Astrocyte (in vitro differentiated cells and primary cell): ENCODE data around the gene P2RY8.

Experiments used
- EZH2 ChIP-seq: IDR thresholded peaks from 2 replicates; pipeline ENCODE4 v1.6.1; 2012; ENCODE audit warnings: mild to moderate bottlenecking, low read length, inconsistent platforms; ENCODE audit not compliant: insufficient read depth
- TF ChIP-seq, protein P1 (sequence below): IDR thresholded peaks from 2 replicates; pipeline ENCODE4 v1.5.1; 2011; ENCODE audit warnings: low read depth, mild to moderate bottlenecking, inconsistent platforms, low read length, moderate library complexity; ENCODE audit not compliant: insufficient read depth

DNA sequence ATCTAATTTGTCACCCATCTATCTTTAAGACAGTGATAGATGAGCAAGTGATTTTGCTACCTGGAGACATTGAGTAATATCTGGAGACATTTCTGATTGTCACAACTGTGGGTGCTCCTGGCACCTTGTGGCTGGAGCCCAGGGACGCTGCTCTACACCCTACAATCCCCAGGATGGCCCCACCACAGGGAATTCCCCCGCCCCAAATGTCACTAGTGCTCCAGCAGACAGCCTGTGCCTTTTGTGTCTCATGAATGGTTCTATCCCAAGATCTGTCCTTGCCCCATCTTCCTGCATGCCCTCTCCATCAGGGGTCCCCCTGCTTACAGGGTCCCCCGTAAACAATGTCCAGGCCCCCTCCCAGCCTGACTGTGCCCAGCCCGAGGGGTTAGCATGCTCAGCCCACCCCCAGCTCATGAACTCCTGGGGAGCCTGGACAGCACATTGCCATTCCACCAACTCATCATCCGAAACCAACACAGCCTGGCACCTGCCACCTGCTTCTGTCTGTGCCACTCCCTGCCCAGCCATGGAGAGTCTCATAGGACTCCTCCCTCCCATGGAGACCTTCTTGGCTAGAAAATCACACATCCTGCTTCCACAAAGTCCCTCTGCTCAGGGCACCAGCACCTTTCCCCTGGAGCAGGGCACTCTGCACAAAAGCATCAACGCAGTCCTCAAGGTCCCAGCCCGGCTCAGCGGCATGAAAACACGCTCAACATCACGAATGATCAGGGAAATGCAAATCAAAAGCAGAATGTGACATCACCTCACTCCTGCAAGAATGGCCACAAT is 5.7 kb downstream of the P2RY8 start:
- TF ChIP-seq, protein P1, sequence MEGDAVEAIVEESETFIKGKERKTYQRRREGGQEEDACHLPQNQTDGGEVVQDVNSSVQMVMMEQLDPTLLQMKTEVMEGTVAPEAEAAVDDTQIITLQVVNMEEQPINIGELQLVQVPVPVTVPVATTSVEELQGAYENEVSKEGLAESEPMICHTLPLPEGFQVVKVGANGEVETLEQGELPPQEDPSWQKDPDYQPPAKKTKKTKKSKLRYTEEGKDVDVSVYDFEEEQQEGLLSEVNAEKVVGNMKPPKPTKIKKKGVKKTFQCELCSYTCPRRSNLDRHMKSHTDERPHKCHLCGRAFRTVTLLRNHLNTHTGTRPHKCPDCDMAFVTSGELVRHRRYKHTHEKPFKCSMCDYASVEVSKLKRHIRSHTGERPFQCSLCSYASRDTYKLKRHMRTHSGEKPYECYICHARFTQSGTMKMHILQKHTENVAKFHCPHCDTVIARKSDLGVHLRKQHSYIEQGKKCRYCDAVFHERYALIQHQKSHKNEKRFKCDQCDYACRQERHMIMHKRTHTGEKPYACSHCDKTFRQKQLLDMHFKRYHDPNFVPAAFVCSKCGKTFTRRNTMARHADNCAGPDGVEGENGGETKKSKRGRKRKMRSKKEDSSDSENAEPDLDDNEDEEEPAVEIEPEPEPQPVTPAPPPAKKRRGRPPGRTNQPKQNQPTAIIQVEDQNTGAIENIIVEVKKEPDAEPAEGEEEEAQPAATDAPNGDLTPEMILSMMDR, result no peak
- no peak for TF ChIP-seq EZH2
